WTC11 (cell line): ENCODE measurements around the gene MYOD1. TPM values are rescaled to one million over a fixed set of nuclear protein-coding genes. Genes with fewer than 3 reads are reported as not detected.

Experiments used
- ATAC-seq: fragments of 200-7000 bp; cut with Tn5 transposase; 2 replicates; pipeline ENCODE4 v1.10.0; 2021; ENCODE audit warnings: mild to moderate bottlenecking, moderate library complexity
- CTCF ChIA-PET: fragments of 300-600 bp; sonication (Branson Sonifier 250); formaldehyde crosslinking; loops from one replicate; lab custom pipeline; 2021; ENCODE audit warnings: antibody characterized with exemption; lab: Charles Lee
- POLR2A ChIA-PET: fragments of 350-600 bp; sonication (Branson Sonifier 250); formaldehyde crosslinking; loops from one replicate; lab custom pipeline; 2021; ENCODE audit warnings: antibody characterized with exemption; lab: Charles Lee
- DNase-seq: peaks from one replicate; pipeline ENCODE4 v3.0.0; 2021; ENCODE audit warnings: low spot score
- H3K27ac Mint-ChIP-seq: 2 replicates; pipeline ENCODE4 v1.8.0; 2021; ENCODE audit warnings: mixed read lengths
- H3K27me3 Mint-ChIP-seq: 2 replicates; pipeline ENCODE4 v1.8.0; 2021; ENCODE audit warnings: low read depth, mild to moderate bottlenecking, moderate library complexity, mixed read lengths
- H3K36me3 Mint-ChIP-seq: 2 replicates; pipeline ENCODE4 v1.8.0; 2021; ENCODE audit warnings: mixed read lengths
- H3K4me1 Mint-ChIP-seq: 2 replicates; pipeline ENCODE4 v1.8.0; 2022; ENCODE audit warnings: mixed read lengths
- H3K4me3 Mint-ChIP-seq: 2 replicates; pipeline ENCODE4 v1.8.0; 2021; ENCODE audit warnings: mild to moderate bottlenecking, moderate library complexity, mixed read lengths
- H3K9me3 Mint-ChIP-seq: 2 replicates; pipeline ENCODE4 v1.8.0; 2021; ENCODE audit warnings: mixed read lengths
- CREB1 ChIP-seq: sonication (generic); formaldehyde crosslinking; IDR thresholded peaks from 2 replicates; pipeline ENCODE4 v1.8.0; 2023; ENCODE audit warnings: mild to moderate bottlenecking, missing genetic modification reagents
- FOXJ3 ChIP-seq: sonication (generic); formaldehyde crosslinking; IDR thresholded peaks from 2 replicates; pipeline ENCODE4 v1.9.0; 2021; ENCODE audit warnings: missing genetic modification reagents, mild to moderate bottlenecking, borderline replicate concordance
- FOXP1 ChIP-seq: sonication (generic); formaldehyde crosslinking; IDR thresholded peaks from 2 replicates; pipeline ENCODE4 v1.8.0; 2022; ENCODE audit warnings: missing genetic modification reagents, mild to moderate bottlenecking, moderate library complexity, borderline replicate concordance
- HMGA2 ChIP-seq: fragments of 250-450 bp; sonication (Bioruptor Pico); IDR thresholded peaks from 2 replicates; pipeline ENCODE4 v1.4.0; 2021; ENCODE audit warnings: mild to moderate bottlenecking, moderate library complexity
- NFE2L1 ChIP-seq: sonication (generic); formaldehyde crosslinking; IDR thresholded peaks from 2 replicates; pipeline ENCODE4 v1.8.1; 2023; ENCODE audit warnings: missing genetic modification reagents
- SOX15 ChIP-seq: fragments of 250-450 bp; sonication (Bioruptor Pico); IDR thresholded peaks from 2 replicates; pipeline ENCODE4 v1.9.0; 2021; ENCODE audit warnings: mild to moderate bottlenecking
- SP1 ChIP-seq: sonication (generic); formaldehyde crosslinking; conservative IDR thresholded peaks from 2 replicates; pipeline ENCODE4 v1.8.1; 2022; ENCODE audit warnings: missing genetic modification reagents
- TEAD1 ChIP-seq: sonication (generic); formaldehyde crosslinking; IDR thresholded peaks from 2 replicates; pipeline ENCODE4 v1.8.0; 2022; ENCODE audit warnings: mild to moderate bottlenecking, missing genetic modification reagents
- ZNF416 ChIP-seq: fragments of 250-450 bp; sonication (Bioruptor Pico); IDR thresholded peaks from 2 replicates; pipeline ENCODE4 v1.9.0; 2021; ENCODE audit warnings: mild to moderate bottlenecking, inconsistent platforms
- total RNA-seq: library from RNA; stranded (reverse); gene quantifications from 3 replicates; pipeline ENCODE4 v1.2.3, GENCODE V29; 2021
- TF ChIP-seq, protein P1 (sequence below): fragments of 250-450 bp; sonication (Bioruptor Pico); IDR thresholded peaks from 2 replicates; pipeline ENCODE4 v2.1.2; 2022; ENCODE audit warnings: mild to moderate bottlenecking, moderate library complexity
- TF ChIP-seq, protein P2 (sequence below): fragments of 250-450 bp; sonication (Bioruptor Pico); conservative IDR thresholded peaks from 2 replicates; pipeline ENCODE4 v1.9.0; 2021; ENCODE audit warnings: mild to moderate bottlenecking
- TF ChIP-seq, protein P3 (sequence below): sonication (generic); formaldehyde crosslinking; conservative IDR thresholded peaks from 2 replicates; pipeline ENCODE4 v1.8.1; 2022; ENCODE audit warnings: mild to moderate bottlenecking, missing genetic modification reagents
- TF ChIP-seq, protein P4 (sequence below): fragments of 200-600 bp; IDR thresholded peaks from 2 replicates; pipeline ENCODE4 v1.8.0; 2022; ENCODE audit warnings: antibody characterized with exemption
- TF ChIP-seq, protein P5 (sequence below): sonication (generic); formaldehyde crosslinking; IDR thresholded peaks from 2 replicates; pipeline ENCODE4 v1.8.0; 2023; ENCODE audit warnings: mild to moderate bottlenecking, missing genetic modification reagents
- TF ChIP-seq, protein P6 (sequence below): sonication (generic); formaldehyde crosslinking; IDR thresholded peaks from 2 replicates; pipeline ENCODE4 v1.8.1; 2023; ENCODE audit warnings: mild to moderate bottlenecking, missing genetic modification reagents, moderate library complexity
- TF ChIP-seq, protein P7 (sequence below): fragments of 250-450 bp; sonication (Bioruptor Pico); IDR thresholded peaks from 2 replicates; pipeline ENCODE4 v1.9.0; 2021; ENCODE audit warnings: mild to moderate bottlenecking
- TF ChIP-seq, protein P8 (sequence below): fragments of 250-450 bp; sonication (Bioruptor Pico); IDR thresholded peaks from 2 replicates; pipeline ENCODE4 v1.9.0; 2021; ENCODE audit warnings: mild to moderate bottlenecking

MYOD1 gene
- total RNA-seq, 1 experiment from 2014 or later, result not detected

DNA sequence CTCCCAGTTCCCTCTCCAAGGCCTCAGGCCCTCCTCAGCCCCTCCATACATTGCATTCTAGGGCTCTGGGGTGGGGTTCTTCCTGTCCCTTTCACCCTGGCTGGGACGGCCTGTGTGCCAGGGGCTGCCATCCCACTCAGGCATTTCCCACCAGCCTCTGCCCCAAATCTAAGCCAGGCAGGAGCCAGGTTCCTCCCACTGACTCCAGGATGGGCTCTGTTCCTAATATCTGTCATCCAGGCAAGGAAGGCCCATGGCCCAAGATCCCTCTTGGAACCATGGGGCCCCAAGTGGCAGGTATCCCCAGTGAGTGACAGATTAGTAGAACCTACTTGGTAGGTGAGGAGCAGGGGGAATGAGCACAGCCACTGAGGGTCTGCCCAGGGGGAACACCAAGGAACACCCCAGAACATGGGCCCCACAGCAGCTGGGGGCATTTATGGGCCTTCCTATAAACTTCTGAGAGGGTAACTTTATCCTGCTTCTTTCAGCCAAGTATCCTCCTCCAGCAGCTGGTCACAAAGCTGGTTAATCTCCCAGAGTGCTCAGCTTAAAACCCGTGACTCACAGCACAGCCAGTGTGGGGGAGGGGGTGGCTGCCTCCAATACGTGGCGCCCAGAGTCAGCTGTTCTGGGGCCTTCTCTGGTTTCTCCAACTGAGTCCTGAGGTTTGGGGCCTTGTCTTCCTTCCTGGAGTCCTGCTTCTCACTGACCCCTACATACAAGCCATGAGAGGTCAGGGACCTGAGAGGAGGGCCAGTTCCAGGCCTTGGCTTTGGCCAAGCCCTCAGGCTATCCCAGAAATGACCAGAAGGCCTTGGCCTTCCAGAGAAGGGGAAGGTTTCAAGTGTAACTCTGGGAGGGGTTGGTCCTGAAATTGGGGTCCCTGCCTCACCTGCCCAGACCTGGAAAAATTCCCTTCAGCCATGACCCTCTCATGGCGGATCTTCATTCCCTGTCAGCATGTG is 19.9 kb upstream of the MYOD1 start:
- Mint-ChIP-seq H3K4me3 (no peak overlapping the region), H3K4me1 (peaks cover 4% of the 10 kb centered on the region; the same call in 1 of the 2 replicates), H3K9me3 (peaks cover 17% of the 10 kb centered on the region), H3K36me3 (peaks cover 6% of the 10 kb centered on the region), H3K27me3 (peaks cover 36% of the 10 kb centered on the region)
- ATAC-seq, result no peak
- DNase-seq, result no peak
- POLR2A ChIA-PET, result no interaction called here
- TF ChIP-seq, protein P1, sequence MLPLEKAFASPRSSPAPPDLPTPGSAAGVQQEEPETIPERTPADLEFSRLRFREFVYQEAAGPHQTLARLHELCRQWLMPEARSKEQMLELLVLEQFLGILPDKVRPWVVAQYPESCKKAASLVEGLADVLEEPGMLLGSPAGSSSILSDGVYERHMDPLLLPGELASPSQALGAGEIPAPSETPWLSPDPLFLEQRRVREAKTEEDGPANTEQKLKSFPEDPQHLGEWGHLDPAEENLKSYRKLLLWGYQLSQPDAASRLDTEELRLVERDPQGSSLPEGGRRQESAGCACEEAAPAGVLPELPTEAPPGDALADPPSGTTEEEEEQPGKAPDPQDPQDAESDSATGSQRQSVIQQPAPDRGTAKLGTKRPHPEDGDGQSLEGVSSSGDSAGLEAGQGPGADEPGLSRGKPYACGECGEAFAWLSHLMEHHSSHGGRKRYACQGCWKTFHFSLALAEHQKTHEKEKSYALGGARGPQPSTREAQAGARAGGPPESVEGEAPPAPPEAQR (CRISPR knock-in tag), result no peak
- TF ChIP-seq, protein P2, sequence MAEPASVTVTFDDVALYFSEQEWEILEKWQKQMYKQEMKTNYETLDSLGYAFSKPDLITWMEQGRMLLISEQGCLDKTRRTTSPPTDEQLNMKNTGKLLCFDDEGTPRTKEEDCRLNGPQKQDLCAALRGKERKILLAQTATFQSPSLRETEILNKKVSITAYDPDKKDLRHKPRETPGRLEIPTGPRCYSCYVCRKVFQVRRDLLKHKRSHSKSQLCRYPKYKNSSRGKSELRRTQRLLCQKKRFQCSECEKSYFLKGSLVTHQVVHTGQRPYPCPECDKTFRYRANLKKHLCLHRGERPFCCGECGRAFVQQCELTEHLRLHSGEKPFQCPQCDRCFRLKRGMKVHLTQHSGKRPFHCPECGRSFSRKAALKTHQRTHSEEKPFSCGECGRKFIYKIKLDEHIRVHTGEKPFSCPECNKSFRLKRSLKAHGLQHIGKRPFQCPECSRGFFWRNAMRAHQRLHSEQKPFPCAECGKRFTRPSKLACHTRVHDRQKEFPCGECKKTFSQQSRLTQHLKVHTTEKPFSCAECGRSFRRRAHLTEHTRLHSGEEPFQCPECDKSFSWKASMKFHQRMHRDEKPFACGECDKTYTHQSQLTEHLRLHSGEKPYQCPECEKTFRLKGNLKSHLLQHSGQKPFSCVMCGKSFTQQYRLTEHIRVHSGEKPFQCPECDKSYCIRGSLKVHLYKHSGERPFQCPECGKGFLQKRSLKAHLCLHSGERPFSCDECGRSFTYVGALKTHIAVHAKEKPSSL (CRISPR knock-in tag), result no peak
- TF ChIP-seq, protein P3, sequence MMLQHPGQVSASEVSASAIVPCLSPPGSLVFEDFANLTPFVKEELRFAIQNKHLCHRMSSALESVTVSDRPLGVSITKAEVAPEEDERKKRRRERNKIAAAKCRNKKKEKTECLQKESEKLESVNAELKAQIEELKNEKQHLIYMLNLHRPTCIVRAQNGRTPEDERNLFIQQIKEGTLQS (CRISPR knock-in tag), result no peak
- TF ChIP-seq CREB1 (CRISPR knock-in tag) (no peak), HMGA2 (CRISPR knock-in tag) (no peak), SP1 (no peak), SOX15 (CRISPR knock-in tag) (no peak), ZNF416 (CRISPR knock-in tag) (no peak), NFE2L1 (CRISPR knock-in tag) (no peak), FOXP1 (no peak), TEAD1 (CRISPR knock-in tag) (no peak), FOXJ3 (no peak)
- TF ChIP-seq, protein P4, sequence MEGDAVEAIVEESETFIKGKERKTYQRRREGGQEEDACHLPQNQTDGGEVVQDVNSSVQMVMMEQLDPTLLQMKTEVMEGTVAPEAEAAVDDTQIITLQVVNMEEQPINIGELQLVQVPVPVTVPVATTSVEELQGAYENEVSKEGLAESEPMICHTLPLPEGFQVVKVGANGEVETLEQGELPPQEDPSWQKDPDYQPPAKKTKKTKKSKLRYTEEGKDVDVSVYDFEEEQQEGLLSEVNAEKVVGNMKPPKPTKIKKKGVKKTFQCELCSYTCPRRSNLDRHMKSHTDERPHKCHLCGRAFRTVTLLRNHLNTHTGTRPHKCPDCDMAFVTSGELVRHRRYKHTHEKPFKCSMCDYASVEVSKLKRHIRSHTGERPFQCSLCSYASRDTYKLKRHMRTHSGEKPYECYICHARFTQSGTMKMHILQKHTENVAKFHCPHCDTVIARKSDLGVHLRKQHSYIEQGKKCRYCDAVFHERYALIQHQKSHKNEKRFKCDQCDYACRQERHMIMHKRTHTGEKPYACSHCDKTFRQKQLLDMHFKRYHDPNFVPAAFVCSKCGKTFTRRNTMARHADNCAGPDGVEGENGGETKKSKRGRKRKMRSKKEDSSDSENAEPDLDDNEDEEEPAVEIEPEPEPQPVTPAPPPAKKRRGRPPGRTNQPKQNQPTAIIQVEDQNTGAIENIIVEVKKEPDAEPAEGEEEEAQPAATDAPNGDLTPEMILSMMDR, result no peak
- TF ChIP-seq, protein P5, sequence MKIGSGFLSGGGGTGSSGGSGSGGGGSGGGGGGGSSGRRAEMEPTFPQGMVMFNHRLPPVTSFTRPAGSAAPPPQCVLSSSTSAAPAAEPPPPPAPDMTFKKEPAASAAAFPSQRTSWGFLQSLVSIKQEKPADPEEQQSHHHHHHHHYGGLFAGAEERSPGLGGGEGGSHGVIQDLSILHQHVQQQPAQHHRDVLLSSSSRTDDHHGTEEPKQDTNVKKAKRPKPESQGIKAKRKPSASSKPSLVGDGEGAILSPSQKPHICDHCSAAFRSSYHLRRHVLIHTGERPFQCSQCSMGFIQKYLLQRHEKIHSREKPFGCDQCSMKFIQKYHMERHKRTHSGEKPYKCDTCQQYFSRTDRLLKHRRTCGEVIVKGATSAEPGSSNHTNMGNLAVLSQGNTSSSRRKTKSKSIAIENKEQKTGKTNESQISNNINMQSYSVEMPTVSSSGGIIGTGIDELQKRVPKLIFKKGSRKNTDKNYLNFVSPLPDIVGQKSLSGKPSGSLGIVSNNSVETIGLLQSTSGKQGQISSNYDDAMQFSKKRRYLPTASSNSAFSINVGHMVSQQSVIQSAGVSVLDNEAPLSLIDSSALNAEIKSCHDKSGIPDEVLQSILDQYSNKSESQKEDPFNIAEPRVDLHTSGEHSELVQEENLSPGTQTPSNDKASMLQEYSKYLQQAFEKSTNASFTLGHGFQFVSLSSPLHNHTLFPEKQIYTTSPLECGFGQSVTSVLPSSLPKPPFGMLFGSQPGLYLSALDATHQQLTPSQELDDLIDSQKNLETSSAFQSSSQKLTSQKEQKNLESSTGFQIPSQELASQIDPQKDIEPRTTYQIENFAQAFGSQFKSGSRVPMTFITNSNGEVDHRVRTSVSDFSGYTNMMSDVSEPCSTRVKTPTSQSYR (CRISPR knock-in tag), result no peak
- TF ChIP-seq, protein P6, sequence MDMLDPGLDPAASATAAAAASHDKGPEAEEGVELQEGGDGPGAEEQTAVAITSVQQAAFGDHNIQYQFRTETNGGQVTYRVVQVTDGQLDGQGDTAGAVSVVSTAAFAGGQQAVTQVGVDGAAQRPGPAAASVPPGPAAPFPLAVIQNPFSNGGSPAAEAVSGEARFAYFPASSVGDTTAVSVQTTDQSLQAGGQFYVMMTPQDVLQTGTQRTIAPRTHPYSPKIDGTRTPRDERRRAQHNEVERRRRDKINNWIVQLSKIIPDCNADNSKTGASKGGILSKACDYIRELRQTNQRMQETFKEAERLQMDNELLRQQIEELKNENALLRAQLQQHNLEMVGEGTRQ (CRISPR knock-in tag), result no peak
- TF ChIP-seq, protein P7, sequence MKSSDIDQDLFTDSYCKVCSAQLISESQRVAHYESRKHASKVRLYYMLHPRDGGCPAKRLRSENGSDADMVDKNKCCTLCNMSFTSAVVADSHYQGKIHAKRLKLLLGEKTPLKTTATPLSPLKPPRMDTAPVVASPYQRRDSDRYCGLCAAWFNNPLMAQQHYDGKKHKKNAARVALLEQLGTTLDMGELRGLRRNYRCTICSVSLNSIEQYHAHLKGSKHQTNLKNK, result no peak
- TF ChIP-seq, protein P8, sequence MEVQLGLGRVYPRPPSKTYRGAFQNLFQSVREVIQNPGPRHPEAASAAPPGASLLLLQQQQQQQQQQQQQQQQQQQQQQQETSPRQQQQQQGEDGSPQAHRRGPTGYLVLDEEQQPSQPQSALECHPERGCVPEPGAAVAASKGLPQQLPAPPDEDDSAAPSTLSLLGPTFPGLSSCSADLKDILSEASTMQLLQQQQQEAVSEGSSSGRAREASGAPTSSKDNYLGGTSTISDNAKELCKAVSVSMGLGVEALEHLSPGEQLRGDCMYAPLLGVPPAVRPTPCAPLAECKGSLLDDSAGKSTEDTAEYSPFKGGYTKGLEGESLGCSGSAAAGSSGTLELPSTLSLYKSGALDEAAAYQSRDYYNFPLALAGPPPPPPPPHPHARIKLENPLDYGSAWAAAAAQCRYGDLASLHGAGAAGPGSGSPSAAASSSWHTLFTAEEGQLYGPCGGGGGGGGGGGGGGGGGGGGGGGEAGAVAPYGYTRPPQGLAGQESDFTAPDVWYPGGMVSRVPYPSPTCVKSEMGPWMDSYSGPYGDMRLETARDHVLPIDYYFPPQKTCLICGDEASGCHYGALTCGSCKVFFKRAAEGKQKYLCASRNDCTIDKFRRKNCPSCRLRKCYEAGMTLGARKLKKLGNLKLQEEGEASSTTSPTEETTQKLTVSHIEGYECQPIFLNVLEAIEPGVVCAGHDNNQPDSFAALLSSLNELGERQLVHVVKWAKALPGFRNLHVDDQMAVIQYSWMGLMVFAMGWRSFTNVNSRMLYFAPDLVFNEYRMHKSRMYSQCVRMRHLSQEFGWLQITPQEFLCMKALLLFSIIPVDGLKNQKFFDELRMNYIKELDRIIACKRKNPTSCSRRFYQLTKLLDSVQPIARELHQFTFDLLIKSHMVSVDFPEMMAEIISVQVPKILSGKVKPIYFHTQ (CRISPR knock-in tag), result no peak
- TF ChIP-seq, all 79 proteins: peak for 0
- no peak overlapping the region for H3K27ac Mint-ChIP-seq
- CTCF ChIA-PET, result interaction anchor here (1.1 to 1.4 kb wide), 2 partner anchors 32 to 64 kb away, joined by 3 to 5 read pairs; no protein-coding TSS in a partner anchor
